ENCODE results near the gene LRRC47. TPM values are rescaled to one million over a fixed set of nuclear protein-coding genes. Genes with fewer than 3 reads are reported as not detected.

Gene LRRC47
- total RNA-seq, 1 donor from 2014 or later, result 38.7 TPM

GRCh38 chr1:3774276-3774945 is 21.9 kb downstream of the LRRC47 start:
- DNase-seq (ENCODE audit: low spot score in 2 of 2) (no peak), FAIRE-seq (no peak)

- FAIRE-seq (no peak), DNase-seq (ENCODE audit: low spot score in 2 of 2) (no peak)
These were observed 22.6 kb downstream of the LRRC47 start for GRCh38 chr1:3773572-3774275.

DNA sequence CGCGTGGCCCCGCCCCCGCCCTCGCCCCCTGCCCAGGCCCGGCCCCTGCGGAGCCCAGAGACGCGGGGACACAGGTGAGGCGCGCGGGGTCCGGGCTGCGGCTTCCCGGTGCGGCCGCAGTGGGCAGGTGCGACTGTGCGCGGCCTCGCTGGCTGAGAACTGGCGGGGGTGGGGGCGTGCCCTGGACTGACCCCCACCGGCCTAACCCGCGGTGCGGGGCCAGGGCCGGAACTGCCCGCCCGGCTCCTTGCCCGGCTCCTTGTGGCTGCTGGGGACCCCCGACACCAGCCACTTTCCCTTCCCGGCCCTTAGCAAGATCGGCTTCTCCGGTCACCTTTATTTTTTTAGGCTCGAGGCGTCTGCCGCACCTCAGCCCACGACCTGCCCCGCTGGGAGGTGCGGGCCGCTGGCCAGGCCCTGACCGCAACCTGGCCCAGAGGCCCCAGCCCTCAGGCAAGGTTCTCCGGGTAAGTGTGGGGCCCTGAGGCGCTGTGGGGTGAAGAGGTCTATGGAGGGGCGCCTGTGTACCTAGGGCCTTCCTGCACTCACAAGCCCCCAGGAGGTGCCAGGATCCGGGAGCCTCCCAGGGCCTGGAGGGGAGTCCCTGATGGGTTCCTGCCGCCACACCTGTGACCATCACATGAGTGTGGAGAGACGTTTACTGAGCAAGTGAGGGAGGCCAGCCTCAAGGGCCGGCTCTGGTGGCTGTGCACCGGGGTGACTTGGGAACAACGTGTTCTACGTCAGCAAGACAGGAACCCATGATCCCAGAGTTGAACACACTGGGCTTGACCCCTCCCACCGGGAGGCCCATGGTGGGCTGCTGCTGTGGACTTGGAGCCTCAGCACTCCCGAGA is 23.4 kb downstream of the LRRC47 start, which contains the start of gene SMIM1:
Gene SMIM1, plus strand, starts transcription at position 35 of the 857 bp plus-strand sequence. CDS start 2,625 bp downstream, outside the sequence.
- FAIRE-seq (no peak), DNase-seq (ENCODE audit: low spot score in 2 of 2) (no peak)

GRCh38 chr1:3772027-3772714 is 24.1 kb downstream of the LRRC47 start:
- DNase-seq (ENCODE audit: low spot score in 2 of 2) (peak; percentile 92 to 98), FAIRE-seq (no peak)

DNA sequence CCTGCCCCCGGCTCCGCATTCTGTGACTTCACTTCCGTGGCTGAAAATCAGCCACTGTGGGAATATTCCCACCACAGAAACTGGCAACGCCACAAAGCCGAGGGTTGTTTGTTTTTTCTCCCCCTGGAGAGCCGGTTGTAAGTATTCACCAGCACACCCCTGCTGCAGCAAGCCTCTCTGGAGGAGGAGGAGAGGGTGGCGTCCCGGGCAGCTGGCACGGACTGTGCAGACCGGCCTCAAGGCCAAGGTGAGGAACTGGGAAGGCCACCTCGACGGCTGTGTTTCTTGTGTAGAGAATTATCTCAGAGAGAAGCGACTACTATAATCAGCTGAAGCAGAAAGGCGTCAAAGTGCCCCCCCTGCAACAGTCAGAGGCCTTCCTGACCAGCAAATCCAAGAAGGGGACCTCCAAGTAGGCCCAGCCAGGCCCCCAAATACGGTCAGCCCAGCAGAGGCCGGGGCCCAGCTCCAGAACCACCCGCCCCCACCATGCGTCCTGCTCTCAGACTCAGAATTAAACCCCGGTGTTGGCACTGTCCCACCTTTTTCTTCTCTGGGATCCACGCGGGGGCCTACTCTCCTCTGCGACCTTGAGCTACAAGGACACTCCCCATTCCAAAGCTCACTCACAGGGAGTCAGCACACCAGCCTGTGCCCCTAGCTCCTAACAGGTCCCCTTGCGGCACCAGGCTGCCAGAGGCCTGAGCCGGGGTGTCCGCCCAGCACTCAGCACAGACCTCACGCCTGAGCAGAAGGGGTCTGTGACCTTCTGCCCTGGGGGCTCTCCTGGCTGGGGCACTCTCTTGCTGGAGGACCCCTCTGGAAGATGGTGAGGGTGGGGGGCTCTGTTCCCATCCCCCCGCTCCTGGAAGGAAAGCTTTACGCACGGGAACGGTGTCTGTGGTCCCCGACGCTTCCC is 24.9 kb downstream of the LRRC47 start:
- FAIRE-seq, result no peak
- DNase-seq (ENCODE audit: low spot score in 2 of 2), result no peak

DNA sequence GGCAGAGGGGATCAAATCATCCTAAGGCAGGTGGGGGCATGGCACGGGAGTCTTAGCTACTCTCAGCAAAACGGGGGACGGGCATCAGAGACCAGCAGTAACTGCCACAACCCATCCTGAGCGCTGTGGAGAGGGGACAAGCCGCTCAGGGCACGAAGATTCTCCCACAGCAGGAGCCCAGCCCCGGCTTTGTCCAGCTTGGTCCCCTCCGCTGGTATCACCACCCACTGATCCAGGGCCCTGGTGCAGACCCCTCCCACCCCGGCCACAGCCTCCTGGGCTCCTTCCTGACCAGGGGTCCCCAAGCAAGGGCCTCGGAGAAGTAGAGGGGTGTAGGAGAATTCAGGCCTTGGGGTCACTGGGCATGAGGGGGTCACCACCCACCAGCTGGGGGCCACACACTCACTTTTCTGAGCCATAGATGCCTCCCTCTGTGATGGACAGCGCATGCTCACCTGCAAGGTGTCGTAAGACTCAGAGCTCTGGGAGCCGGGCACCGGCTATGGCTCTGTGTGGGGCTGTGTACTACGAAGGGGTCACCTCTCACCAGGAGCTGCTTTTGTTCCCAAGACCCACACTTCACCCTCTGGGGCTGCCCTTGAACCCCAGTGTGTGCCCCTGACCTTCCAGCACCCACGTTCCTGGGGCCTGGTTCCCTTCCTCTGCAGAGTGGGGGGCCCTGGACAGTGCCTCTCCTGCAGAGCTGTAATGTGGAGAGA is 26.1 kb downstream of the LRRC47 start:
- no peak for FAIRE-seq

DNA sequence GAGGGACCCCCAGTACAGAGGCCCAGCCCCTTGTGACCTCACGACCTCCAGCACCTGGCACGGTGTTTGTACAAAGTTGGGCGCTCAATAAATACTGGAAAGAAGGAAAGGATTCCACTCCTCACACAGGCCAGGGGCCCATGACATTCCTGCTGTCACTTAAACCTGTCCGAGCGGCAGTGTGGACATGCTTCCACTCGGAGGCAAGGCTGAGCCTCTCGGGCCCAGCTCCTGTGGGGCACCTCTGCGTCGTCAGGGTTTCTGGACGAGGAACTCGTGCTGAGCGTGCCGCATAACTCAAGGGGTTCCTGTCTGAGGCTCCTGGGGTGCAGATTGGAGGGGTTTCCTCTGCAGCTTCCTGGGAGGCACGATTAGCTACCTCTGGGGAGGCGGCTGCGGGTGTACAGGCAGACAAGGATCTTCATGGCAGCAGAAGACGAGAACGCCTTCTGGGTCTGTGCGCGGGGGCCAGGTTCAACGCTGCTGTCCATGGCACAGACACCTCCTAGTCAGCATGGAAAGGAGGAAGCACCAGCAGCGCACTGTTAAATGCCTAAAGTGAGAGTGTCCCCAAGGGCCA is 27.4 kb downstream of the LRRC47 start:
- DNase-seq (ENCODE audit: low spot score in 2 of 2) (no peak), FAIRE-seq (no peak)

More for the DNA sequence above, 26.1 kb downstream of the LRRC47 start:
- no peak for DNase-seq (ENCODE audit: low spot score in 2 of 2)

DNA sequence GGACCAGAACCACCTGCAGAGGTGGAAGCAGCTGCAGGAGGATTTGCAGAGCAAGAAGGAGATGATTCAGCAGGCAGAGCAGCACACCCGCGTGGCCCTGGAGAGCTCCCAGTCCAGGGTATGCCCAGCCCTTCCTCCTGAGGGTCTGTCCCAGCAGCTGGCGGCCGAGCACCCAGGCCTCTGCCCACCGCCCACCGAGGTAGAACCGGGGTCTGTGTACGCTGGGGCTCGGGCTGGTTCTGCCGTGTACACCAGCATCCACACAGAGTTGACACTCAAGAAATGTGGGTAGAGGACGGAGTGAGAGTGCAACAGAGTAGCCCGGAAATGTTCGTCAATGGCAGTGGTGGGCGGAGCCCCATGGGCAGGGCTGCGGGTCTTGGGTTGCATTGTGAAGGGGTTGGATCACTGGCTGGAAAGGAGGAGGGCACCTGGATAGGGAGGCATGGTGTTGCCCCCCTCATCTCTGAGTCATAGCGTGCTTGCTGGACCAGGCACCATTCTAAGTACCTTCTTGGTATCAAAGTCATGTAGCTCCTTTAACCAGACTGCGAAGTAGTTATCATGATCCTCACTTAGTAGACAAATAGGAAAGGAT is 28.9 kb downstream of the LRRC47 start:
- FAIRE-seq, result no peak
- no peak for DNase-seq (ENCODE audit: low spot score in 2 of 2)

- no peak for DNase-seq (ENCODE audit: low spot score in 2 of 2)
- no peak for FAIRE-seq
These were observed 32.8 kb downstream of the LRRC47 start for GRCh38 chr1:3763351-3764125.

- no peak for FAIRE-seq
These were observed 33.4 kb downstream of the LRRC47 start for GRCh38 chr1:3762873-3763228.

DNA sequence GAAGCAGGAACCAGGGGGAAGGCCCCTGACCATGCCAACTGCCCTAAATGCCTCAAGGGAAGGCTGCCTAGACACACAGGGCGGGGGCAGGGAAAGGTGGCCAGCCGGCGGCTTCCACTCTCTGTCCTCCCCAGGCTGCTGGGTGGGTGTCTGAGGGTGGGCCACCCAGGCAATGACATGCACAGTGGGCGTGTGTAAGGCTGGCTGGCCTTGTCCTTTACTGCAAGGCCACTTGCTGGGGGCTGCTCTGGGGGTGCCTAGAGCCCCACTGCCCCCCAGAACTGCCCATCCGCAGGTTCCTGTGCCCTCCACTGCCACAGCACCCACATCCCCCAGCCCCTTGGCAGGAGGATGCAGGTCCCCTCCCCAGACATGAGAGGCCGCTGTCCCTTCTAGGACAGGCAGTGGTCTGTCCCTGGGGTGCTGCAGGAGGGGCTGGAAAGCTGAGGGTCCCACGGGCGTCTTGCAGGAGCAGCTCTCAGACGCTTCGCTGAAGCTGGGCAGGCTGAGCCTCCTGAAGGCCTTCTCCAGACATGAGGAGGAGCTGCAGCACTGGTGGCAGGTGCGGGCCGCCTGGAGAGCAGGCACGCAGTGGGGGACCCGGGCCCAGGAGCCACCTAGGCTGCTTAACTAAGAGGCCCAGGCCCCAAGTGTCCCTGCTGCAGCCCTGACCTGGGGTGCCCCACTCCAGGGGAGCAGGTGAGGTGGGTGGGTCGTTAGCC is 34.0 kb downstream of the LRRC47 start:
- no peak for FAIRE-seq
- no peak for DNase-seq (ENCODE audit: low spot score in 2 of 2)

More at GRCh38 chr1:3762873-3763228, 33.4 kb downstream of the LRRC47 start:
- no peak for DNase-seq (ENCODE audit: low spot score in 2 of 2)

- no peak for FAIRE-seq
- no peak for DNase-seq (ENCODE audit: low spot score in 2 of 2)
These were observed 34.8 kb downstream of the LRRC47 start for GRCh38 chr1:3761296-3762010.

GRCh38 chr1:3759796-3760195 is 36.5 kb downstream of the LRRC47 start:
- FAIRE-seq, result no peak

DNA sequence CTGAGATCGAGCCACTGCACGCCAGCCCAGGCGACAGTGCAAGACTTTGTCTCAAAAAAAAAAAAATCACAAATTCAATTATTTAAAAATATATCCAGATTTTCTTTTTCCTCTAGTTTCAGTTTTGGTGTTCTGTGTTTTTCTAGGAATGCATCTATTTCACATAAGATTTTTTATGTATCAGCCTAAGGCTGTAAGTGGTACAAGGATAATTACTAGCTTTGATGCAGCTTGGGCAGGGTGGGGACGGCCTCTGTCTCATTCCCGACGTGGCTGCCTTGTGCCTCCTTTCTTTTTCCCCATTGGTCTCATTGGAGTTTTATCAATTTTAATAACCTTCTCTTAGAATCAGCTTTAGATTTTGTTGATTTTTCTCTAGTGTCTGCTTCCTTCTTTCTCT is 37.1 kb downstream of the LRRC47 start:
- no peak for FAIRE-seq
- DNase-seq (ENCODE audit: low spot score in 2 of 2), result no peak

More at GRCh38 chr1:3759796-3760195, 36.5 kb downstream of the LRRC47 start:
- DNase-seq (ENCODE audit: low spot score in 2 of 2), result no peak

- DNase-seq (ENCODE audit: low spot score in 2 of 2), result no peak
- FAIRE-seq, result no peak
These were observed 39.9 kb downstream of the LRRC47 start for GRCh38 chr1:3756394-3756793.
